Muscle of back (tissue), 11 donors: ENCODE results near the gene MEGF11. TPM values are rescaled to one million over a fixed set of nuclear protein-coding genes. Genes with fewer than 3 reads are reported as not detected.

ENCODE experiments used
- DNase-seq, 3 donors: peaks; one replicate each; pipeline versions ENCODE4 v3.0.0 to v3.0.0-alpha.2; 2013
- polyA plus RNA-seq, 10 donors: library from polyadenylated mRNA; unstranded; fragments of 120-200 nt; gene quantifications; one replicate each; pipeline ENCODE4 v1.2.1, GENCODE V29; 2013; ENCODE audit not compliant: insufficient read length in 10 of 10

Gene MEGF11
- polyA plus RNA-seq, 10 donors: 0.06 to 0.57 (median 0.35) TPM

- no peak for DNase-seq
Measured at GRCh38 chr15:66066005-66066404, 187.5 kb downstream of the MEGF11 start.

- no peak for DNase-seq
Measured at GRCh38 chr15:66065325-66065724, 188.2 kb downstream of the MEGF11 start.

GRCh38 chr15:66063147-66063546 is 190.4 kb downstream of the MEGF11 start:
- DNase-seq: no peak

GRCh38 chr15:66057089-66057488 is 196.5 kb downstream of the MEGF11 start:
- no peak for DNase-seq

GRCh38 chr15:66053991-66054390 is 199.6 kb downstream of the MEGF11 start:
- no peak for DNase-seq

- no peak for DNase-seq
Measured at GRCh38 chr15:66051833-66052232, 201.7 kb downstream of the MEGF11 start.

GRCh38 chr15:66050264-66050663 is 203.3 kb downstream of the MEGF11 start:
- no peak for DNase-seq

- no peak for DNase-seq
Measured at GRCh38 chr15:66049353-66049752, 204.2 kb downstream of the MEGF11 start.

- DNase-seq: no peak
Measured at GRCh38 chr15:66047321-66048024, 206.1 kb downstream of the MEGF11 start.

- no peak for DNase-seq
Measured at GRCh38 chr15:66046751-66047150, 206.8 kb downstream of the MEGF11 start.

- no peak for DNase-seq
Measured at GRCh38 chr15:66046326-66046725, 207.2 kb downstream of the MEGF11 start.

- no peak for DNase-seq
Measured at GRCh38 chr15:66045542-66045941, 208.0 kb downstream of the MEGF11 start.

- DNase-seq: no peak
Measured at GRCh38 chr15:66044837-66045236, 208.7 kb downstream of the MEGF11 start.

GRCh38 chr15:66043264-66043663 is 210.3 kb downstream of the MEGF11 start:
- DNase-seq: no peak

- DNase-seq: no peak
Measured at GRCh38 chr15:66042624-66043023, 210.9 kb downstream of the MEGF11 start.

- DNase-seq: no peak
Measured at GRCh38 chr15:66041276-66041675, 212.3 kb downstream of the MEGF11 start.

- DNase-seq: no peak
Measured at GRCh38 chr15:66040211-66040892, 213.2 kb downstream of the MEGF11 start.

GRCh38 chr15:66039117-66039871 is 214.3 kb downstream of the MEGF11 start:
- DNase-seq: no peak

- DNase-seq: no peak
Measured at GRCh38 chr15:66038387-66039116, 215.0 kb downstream of the MEGF11 start.

- no peak for DNase-seq
Measured at GRCh38 chr15:66036859-66037258, 216.7 kb downstream of the MEGF11 start.

GRCh38 chr15:66035901-66036300 is 217.6 kb downstream of the MEGF11 start:
- no peak for DNase-seq

GRCh38 chr15:66033143-66033542 is 220.4 kb downstream of the MEGF11 start:
- no peak for DNase-seq
